ENCODE results near the gene TRPM1.

The TRPM1 gene

GRCh38 chr15:31013863-31014607, 87.5 kb downstream of the TRPM1 start:
- no peak for DNase-seq

- no peak for DNase-seq
Observed at GRCh38 chr15:31012455-31012854, 89.1 kb downstream of the TRPM1 start.

GRCh38 chr15:31010036-31010435, 91.5 kb downstream of the TRPM1 start:
- DNase-seq = no peak

- no peak for DNase-seq
Observed at GRCh38 chr15:31005660-31006059, 95.9 kb downstream of the TRPM1 start.

- DNase-seq = peak; percentile 9
Observed at GRCh38 chr15:31004220-31004733, 97.2 kb downstream of the TRPM1 start.

GRCh38 chr15:31001702-31002101, 99.8 kb downstream of the TRPM1 start:
- no peak for DNase-seq

- no peak for DNase-seq
Observed at GRCh38 chr15:30999729-31000128, 101.8 kb downstream of the TRPM1 start.

- DNase-seq = peak; percentile 22
Observed at GRCh38 chr15:30997270-30997669, 104.3 kb downstream of the TRPM1 start.

GRCh38 chr15:30992249-30992864, 109.2 kb downstream of the TRPM1 start:
- DNase-seq = peak; percentile 55

GRCh38 chr15:30991255-30992235, 110.0 kb downstream of the TRPM1 start, which contains the start of gene MTMR10:
Gene MTMR10 (minus strand): TSS chr15:30991628. CDS start chr15:30991506, 122 bp downstream.
- peak; percentile 82 for DNase-seq

- DNase-seq = no peak
Observed at GRCh38 chr15:30990446-30991254, 110.9 kb downstream of the TRPM1 start.

- DNase-seq = peak; percentile 23
Observed at GRCh38 chr15:30990036-30990435, 111.5 kb downstream of the TRPM1 start.

- peak; percentile 52 for DNase-seq
Observed at GRCh38 chr15:30985081-30985531, 116.4 kb downstream of the TRPM1 start.

GRCh38 chr15:30984542-30984941, 117.0 kb downstream of the TRPM1 start:
- DNase-seq = peak; percentile 77

GRCh38 chr15:30984118-30984517, 117.4 kb downstream of the TRPM1 start:
- DNase-seq = no peak

- DNase-seq = no peak
Observed at GRCh38 chr15:30979457-30979856, 122.1 kb downstream of the TRPM1 start.

GRCh38 chr15:30978328-30978727, 123.2 kb downstream of the TRPM1 start:
- DNase-seq = peak; percentile 14

GRCh38 chr15:30974112-30974511, 127.4 kb downstream of the TRPM1 start:
- DNase-seq = no peak

- DNase-seq = no peak
Observed at GRCh38 chr15:30973379-30973778, 128.1 kb downstream of the TRPM1 start.

GRCh38 chr15:30969724-30970123, 131.8 kb downstream of the TRPM1 start:
- no peak for DNase-seq

- no peak for DNase-seq
Observed at GRCh38 chr15:30963681-30964080, 137.8 kb downstream of the TRPM1 start.

- no peak for DNase-seq
Observed at GRCh38 chr15:30962659-30963058, 138.9 kb downstream of the TRPM1 start.

Measured in NCI-H82 (cell line).